Measurements from ENCODE around the gene CCDC57. TPM values are rescaled to one million over a fixed set of nuclear protein-coding genes. Genes with fewer than 3 reads are reported as not detected.

Gene CCDC57
- total RNA-seq, 1 donor from 2014 or later = 92.1 TPM

- peaks cover 25% of the 10 kb centered on the region for H3K36me3 Mint-ChIP-seq
- DNase-seq (ENCODE audit: low spot score in 2 of 2, unreplicated experiment in 2 of 2) = no peak
- H3K27me3 Mint-ChIP-seq (ENCODE audit: low read depth) = no peaks in the 10 kb centered on the region
- no peak for TF ChIP-seq CTCF (IDR thresholded peaks at IDR 0.05; ENCODE audit: unreplicated experiment)
- peaks cover 6% of the 10 kb centered on the region for H3K4me1 Mint-ChIP-seq
- H3K9me3 Mint-ChIP-seq = no peaks in the 10 kb centered on the region
- H3K4me3 Mint-ChIP-seq = no peak overlapping the region
- H3K27ac Mint-ChIP-seq = no peak overlapping the region
Measured at GRCh38 chr17:82129095-82129494, 83.5 kb downstream of the CCDC57 start.

GRCh38 chr17:82128287-82128686 lies 84.4 kb downstream of the CCDC57 start:
- H3K27ac Mint-ChIP-seq = no peak overlapping the region
- no peaks in the 10 kb centered on the region for H3K4me1 Mint-ChIP-seq
- H3K36me3 Mint-ChIP-seq = peaks cover 31% of the 10 kb centered on the region
- H3K4me3 Mint-ChIP-seq = no peak overlapping the region
- H3K9me3 Mint-ChIP-seq = no peaks in the 10 kb centered on the region
- no peaks in the 10 kb centered on the region for H3K27me3 Mint-ChIP-seq (ENCODE audit: low read depth)
- DNase-seq (ENCODE audit: low spot score in 2 of 2, unreplicated experiment in 2 of 2) = no peak
- no peak for TF ChIP-seq CTCF (IDR thresholded peaks at IDR 0.05; ENCODE audit: unreplicated experiment)

- no peak overlapping the region for H3K27ac Mint-ChIP-seq
- H3K27me3 Mint-ChIP-seq (ENCODE audit: low read depth) = no peaks in the 10 kb centered on the region
- peaks cover 34% of the 10 kb centered on the region for H3K36me3 Mint-ChIP-seq
- no peak for TF ChIP-seq CTCF (IDR thresholded peaks at IDR 0.05; ENCODE audit: unreplicated experiment)
- H3K4me1 Mint-ChIP-seq = no peaks in the 10 kb centered on the region
- H3K4me3 Mint-ChIP-seq = no peak overlapping the region
- no peaks in the 10 kb centered on the region for H3K9me3 Mint-ChIP-seq
- DNase-seq (ENCODE audit: low spot score in 2 of 2, unreplicated experiment in 2 of 2) = no peak
Measured at GRCh38 chr17:82127704-82128103, 84.9 kb downstream of the CCDC57 start.

- no peaks in the 10 kb centered on the region for H3K4me1 Mint-ChIP-seq
- no peak overlapping the region for H3K4me3 Mint-ChIP-seq
- no peaks in the 10 kb centered on the region for H3K27me3 Mint-ChIP-seq (ENCODE audit: low read depth)
- peaks cover 35% of the 10 kb centered on the region for H3K36me3 Mint-ChIP-seq
- no peak for DNase-seq (ENCODE audit: low spot score in 2 of 2, unreplicated experiment in 2 of 2)
- no peaks in the 10 kb centered on the region for H3K9me3 Mint-ChIP-seq
- H3K27ac Mint-ChIP-seq = no peak overlapping the region
- no peak for TF ChIP-seq CTCF (IDR thresholded peaks at IDR 0.05; ENCODE audit: unreplicated experiment)
Measured at GRCh38 chr17:82127315-82127595, 85.4 kb downstream of the CCDC57 start.

- no peak for DNase-seq (ENCODE audit: low spot score in 2 of 2, unreplicated experiment in 2 of 2)
- TF ChIP-seq CTCF (IDR thresholded peaks at IDR 0.05; ENCODE audit: unreplicated experiment) = no peak
- H3K4me1 Mint-ChIP-seq = peaks cover 3% of the 10 kb centered on the region
Measured at GRCh38 chr17:82126556-82127314, 85.9 kb downstream of the CCDC57 start.

GRCh38 chr17:82124101-82124500 lies 88.5 kb downstream of the CCDC57 start:
- H3K27ac Mint-ChIP-seq = no peak overlapping the region
- no peaks in the 10 kb centered on the region for H3K9me3 Mint-ChIP-seq
- peaks cover 35% of the 10 kb centered on the region for H3K36me3 Mint-ChIP-seq
- H3K27me3 Mint-ChIP-seq (ENCODE audit: low read depth) = no peaks in the 10 kb centered on the region
- no peak for DNase-seq (ENCODE audit: low spot score in 2 of 2, unreplicated experiment in 2 of 2)
- H3K4me1 Mint-ChIP-seq = peaks cover 13% of the 10 kb centered on the region
- no peak overlapping the region for H3K4me3 Mint-ChIP-seq
- no peak for TF ChIP-seq CTCF (IDR thresholded peaks at IDR 0.05; ENCODE audit: unreplicated experiment)

More at GRCh38 chr17:82126556-82127314, 85.9 kb downstream of the CCDC57 start:
- H3K27ac Mint-ChIP-seq = no peak overlapping the region
- H3K36me3 Mint-ChIP-seq = peaks cover 35% of the 10 kb centered on the region
- H3K4me3 Mint-ChIP-seq = no peak overlapping the region
- no peaks in the 10 kb centered on the region for H3K9me3 Mint-ChIP-seq
- no peaks in the 10 kb centered on the region for H3K27me3 Mint-ChIP-seq (ENCODE audit: low read depth)
